ENCODE measurements around the gene ZNF33A. TPM values are rescaled to one million over a fixed set of nuclear protein-coding genes. Genes with fewer than 3 reads are reported as not detected.

Gene ZNF33A
- total and polyA plus RNA-seq, 2 experiments from 2014 or later = 20.3 to 32.6 TPM

GRCh38 chr10:38103756-38104155, 93.3 kb downstream of the ZNF33A start:
- H3K4me1 ChIP-seq (ENCODE audit: insufficient read depth) = no peaks in the 10 kb centered on the region
- H3K27me3 Mint-ChIP-seq (ENCODE audit: insufficient read depth, low read depth, poor library complexity) = peaks cover 2% of the 10 kb centered on the region
- H4K20me1 ChIP-seq (replicated peaks; ENCODE audit: insufficient read depth) = no peaks in the 10 kb centered on the region
- H3K4me3 ChIP-seq = no peak overlapping the region
- no peak overlapping the region for H3K4me3 Mint-ChIP-seq
- TF ChIP-seq STAT1 (IDR thresholded peaks at IDR 0.05; ENCODE audit: unreplicated experiment) (no peak), EZH2 (IDR thresholded peaks at IDR 0.05; ENCODE audit: low read depth, unreplicated experiment) (no peak), EZH2phosphoT487 (IDR thresholded peaks at IDR 0.05; ENCODE audit: unreplicated experiment) (no peak), REST (IDR thresholded peaks at IDR 0.05; ENCODE audit: unreplicated experiment) (no peak), POLR2AphosphoS5 (IDR thresholded peaks at IDR 0.05; ENCODE audit: low read depth) (no peak), CTCF (conservative IDR thresholded peaks at IDR 0.05; ENCODE audit: low read depth in 2 of 2) (no peak), NANOG (IDR thresholded peaks at IDR 0.05; ENCODE audit: borderline replicate concordance) (no peak), ZNF462 (CRISPR knock-in tag; IDR thresholded peaks at IDR 0.05) (no peak), JUNB (IDR thresholded peaks at IDR 0.05; ENCODE audit: unreplicated experiment) (no peak), ETS1 (IDR thresholded peaks at IDR 0.05) (no peak), ZNF114 (CRISPR knock-in tag; IDR thresholded peaks at IDR 0.05) (no peak), ZNF331 (CRISPR knock-in tag; IDR thresholded peaks at IDR 0.05; ENCODE audit: low read depth) (no peak), CREB1 (CRISPR knock-in tag; IDR thresholded peaks at IDR 0.05; ENCODE audit: low read depth) (no peak)
- H3K36me3 Mint-ChIP-seq (ENCODE audit: low read depth) = peaks cover 98% of the 10 kb centered on the region
- no peaks in the 10 kb centered on the region for H3K9me2 ChIP-seq (ENCODE audit: insufficient read depth)
- no peak overlapping the region for H3K4me2 ChIP-seq
- peaks cover 25% of the 10 kb centered on the region for H3K36me3 ChIP-seq (ENCODE audit: insufficient read depth)
- no peak for ATAC-seq
- H3K9me3 Mint-ChIP-seq = peaks cover 97% of the 10 kb centered on the region
- H3F3A ChIP-seq (replicated peaks; ENCODE audit: low read depth) = no peaks in the 10 kb centered on the region
- peaks cover 5% of the 10 kb centered on the region; the same call in 1 of the 2 replicates for H3K79me2 ChIP-seq (replicated peaks; ENCODE audit: insufficient read depth)
- no peak overlapping the region for H2AFZ ChIP-seq
- H3K27ac Mint-ChIP-seq = no peak overlapping the region
- DNase-seq (ENCODE audit: low spot score) = no peak
- no peak overlapping the region for H3K27ac ChIP-seq (ENCODE audit: low read depth)
- peaks cover 9% of the 10 kb centered on the region for H3K4me1 Mint-ChIP-seq
- no peaks in the 10 kb centered on the region for H3K27me3 ChIP-seq (ENCODE audit: insufficient read depth)
